BJ (cell line): ENCODE measurements around the gene HAO1. TPM values are rescaled to one million over a fixed set of nuclear protein-coding genes. Genes with fewer than 3 reads are reported as not detected.
"Not testable (repeated sequence)": the region's sequence is repeated elsewhere in the genome, so short reads cannot be mapped to it uniquely, and the experiment has no call there.

Experiments
- CTCF ChIA-PET: fragments of 350-600 bp; formaldehyde crosslinking; extraction: SDS; loops from one replicate; lab custom pipeline; 2021; ENCODE audit warnings: antibody characterized with exemption, inconsistent platforms; lab: Yijun Ruan, JAX
- POLR2A ChIA-PET: fragments of 300-600 bp; sonication (Branson Sonifier 250); formaldehyde crosslinking; extraction: SDS; loops from one replicate; lab custom pipeline; 2021; ENCODE audit warnings: antibody characterized with exemption; lab: Charles Lee
- DNase-seq: peaks from one replicate; pipeline ENCODE4 v3.0.0-alpha.2; 2011; ENCODE audit warnings: low read depth
- H3K27me3 ChIP-seq: 2 replicates; pipeline ENCODE4 v1.6.0; 2011; ENCODE audit warnings: low read length; ENCODE audit not compliant: control insufficient read depth, insufficient read depth
- H3K36me3 ChIP-seq: 2 replicates; pipeline ENCODE4 v1.5.1; 2011; ENCODE audit warnings: low read length; ENCODE audit not compliant: control insufficient read depth, insufficient read depth
- H3K4me3 ChIP-seq: 2 replicates; pipeline ENCODE4 v1.5.1; 2011; ENCODE audit warnings: low read depth, mild to moderate bottlenecking, control low read depth, low read length
- CTCF ChIP-seq: IDR thresholded peaks from 2 replicates; pipeline ENCODE4 v1.5.1; 2011; ENCODE audit warnings: low read depth, mild to moderate bottlenecking, control low read depth, inconsistent platforms, low read length, moderate library complexity; ENCODE audit not compliant: insufficient read depth
- polyA plus RNA-seq: library from polyadenylated mRNA; depleted of rRNA; stranded (reverse); fragments of >200 nt; gene quantifications from 2 replicates; pipeline ENCODE4 v1.2.3, GENCODE V29; 2011

Gene HAO1
- polyA plus RNA-seq, 1 experiment, result not detected

- Histone ChIP-seq H3K27me3 (no peaks in the 10 kb centered on the region), H3K36me3 (no peaks in the 10 kb centered on the region), H3K4me3 (no peak overlapping the region)
- CTCF ChIA-PET, result interaction anchor here (1.5 to 3.0 kb wide), 3 partner anchors 9 to 750 kb away, joined by 6 to 12 read pairs (median 6); no protein-coding TSS in a partner anchor
- no peak for DNase-seq
- POLR2A ChIA-PET, result no interaction called here
- TF ChIP-seq CTCF, result no peak
Observed at GRCh38 chr20:7971536-7972280, 31.4 kb upstream of the HAO1 start.

GRCh38 chr20:7967199-7967844 lies 27.1 kb upstream of the HAO1 start:
- CTCF ChIA-PET, result interaction anchor here (0.7 to 1.6 kb wide), 5 partner anchors 8 to 754 kb away, joined by 3 to 7 read pairs (median 3); no protein-coding TSS in a partner anchor
- POLR2A ChIA-PET, result no interaction called here
- H3K27me3 ChIP-seq, result no peaks in the 10 kb centered on the region
- peak; percentile 66 for DNase-seq
- no peak overlapping the region for H3K4me3 ChIP-seq
- no peaks in the 10 kb centered on the region for H3K36me3 ChIP-seq
- no peak for TF ChIP-seq CTCF

GRCh38 chr20:7966176-7966575 lies 25.9 kb upstream of the HAO1 start:
- TF ChIP-seq CTCF, result no peak
- no peak for DNase-seq
- no peaks in the 10 kb centered on the region for H3K27me3 ChIP-seq
- no peak overlapping the region for H3K4me3 ChIP-seq
- CTCF ChIA-PET, result interaction anchor here (2.6 kb wide), 1 partner anchor 756 kb away, joined by 11 read pairs; no protein-coding TSS in a partner anchor
- no peaks in the 10 kb centered on the region for H3K36me3 ChIP-seq
- POLR2A ChIA-PET, result no interaction called here

GRCh38 chr20:7959484-7959883 lies 19.2 kb upstream of the HAO1 start:
- Histone ChIP-seq H3K36me3 (no peaks in the 10 kb centered on the region), H3K4me3 (no peak overlapping the region), H3K27me3 (no peaks in the 10 kb centered on the region)
- ChIA-PET POLR2A (no interaction called here), CTCF (interaction anchor here (0.9 to 2.3 kb wide), 4 partner anchors 8 to 763 kb away, joined by 3 to 7 read pairs (median 5); no protein-coding TSS in a partner anchor)
- TF ChIP-seq CTCF, result no peak
- no peak for DNase-seq

GRCh38 chr20:7956561-7956960 lies 16.3 kb upstream of the HAO1 start:
- CTCF ChIA-PET, result interaction anchor here (0.6 kb wide), 1 partner anchor 21 kb away, joined by 3 read pairs; no protein-coding TSS in a partner anchor
- H3K27me3 ChIP-seq, H3K36me3 ChIP-seq, POLR2A ChIA-PET, H3K4me3 ChIP-seq, DNase-seq: not testable (repeated sequence)
